SK-N-MC (cell line): ENCODE results near the gene WNT10A.

ENCODE experiments used
- EZH2 ChIP-seq: fragments of 200-600 bp; sonication (generic); IDR thresholded peaks from one replicate; pipeline ENCODE4 v1.6.1; 2017; ENCODE audit warnings: antibody characterized with exemption
- FOXP2 ChIP-seq: optimal IDR thresholded peaks from 2 replicates; pipeline ENCODE3; 2011; ENCODE audit warnings: mild to moderate bottlenecking, moderate library complexity; ENCODE audit not compliant: insufficient read depth; ENCODE audit errors: extremely low read length, control extremely low read depth

DNA sequence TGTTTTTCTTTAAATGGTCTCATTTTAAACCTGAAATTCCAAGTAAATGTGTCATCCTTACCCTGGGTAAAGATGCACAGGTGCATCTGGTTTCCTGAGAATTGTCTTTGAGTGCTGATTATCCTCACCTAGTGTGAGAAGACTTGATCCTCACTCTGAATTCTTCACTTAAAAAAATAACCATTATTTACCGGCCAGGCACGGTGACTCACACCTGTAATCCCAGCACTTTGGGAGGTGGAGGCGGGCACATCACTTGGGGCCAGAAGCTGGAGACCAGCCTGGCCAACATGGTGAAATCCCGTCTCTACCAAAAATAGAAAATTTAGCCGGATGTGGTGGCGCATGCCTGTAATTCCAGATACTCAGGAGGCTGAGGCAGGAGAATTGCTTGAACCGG, 30.9 kb upstream of the WNT10A start:
- TF ChIP-seq EZH2 (no peak), FOXP2 (no peak)
